RWPE2 (cell line): Measurements from ENCODE around the gene DGUOK.
A peak's percentile ranks its signal among the peaks of the same experiment; 100 is the strongest.

Source experiments
- ATAC-seq: fragments of 200-7000 bp; cut with Tn5 transposase; 3 replicates; pipeline ENCODE4 v1.9.1; 2021; ENCODE audit warnings: low read depth
- DNase-seq: peaks from one replicate; pipeline ENCODE4 v3.0.0-alpha.2; 2020; ENCODE audit warnings: low spot score
- H3K27ac ChIP-seq: fragments of 450-650 bp; 2 replicates; pipeline ENCODE4 v1.5.1; 2017; ENCODE audit warnings: mild to moderate bottlenecking; ENCODE audit not compliant: poor library complexity, severe bottlenecking
- H3K27me3 ChIP-seq: fragments of 250-450 bp; sonication (Bioruptor Pico); 2 replicates; pipeline ENCODE4 v1.5.1; 2021; ENCODE audit warnings: mild to moderate bottlenecking, moderate library complexity; ENCODE audit not compliant: insufficient read depth, poor library complexity, severe bottlenecking
- H3K36me3 ChIP-seq: fragments of 250-450 bp; sonication (Bioruptor Pico); 2 replicates; pipeline ENCODE4 v1.5.1; 2020; ENCODE audit warnings: low read depth, mild to moderate bottlenecking, moderate library complexity
- H3K4me1 ChIP-seq: fragments of 250-450 bp; sonication (Bioruptor Pico); 2 replicates; pipeline ENCODE4 v1.5.1; 2021; ENCODE audit warnings: mild to moderate bottlenecking, moderate library complexity; ENCODE audit not compliant: insufficient read depth, poor library complexity, severe bottlenecking
- H3K4me3 ChIP-seq: fragments of 250-450 bp; sonication (Bioruptor Pico); 2 replicates; pipeline ENCODE4 v1.5.1; 2021; ENCODE audit warnings: mild to moderate bottlenecking, moderate library complexity; ENCODE audit not compliant: severe bottlenecking
- H3K9me3 ChIP-seq: fragments of 250-450 bp; sonication (Bioruptor Pico); 2 replicates; pipeline ENCODE4 v1.5.1; 2021; ENCODE audit warnings: mild to moderate bottlenecking, moderate library complexity; ENCODE audit not compliant: severe bottlenecking
- TF ChIP-seq, protein P1 (sequence below): fragments of 450-650 bp; IDR thresholded peaks from one replicate; pipeline ENCODE4 v1.5.1; 2017; ENCODE audit warnings: mild to moderate bottlenecking, moderate library complexity; ENCODE audit not compliant: poor library complexity, severe bottlenecking

Gene DGUOK

DNA sequence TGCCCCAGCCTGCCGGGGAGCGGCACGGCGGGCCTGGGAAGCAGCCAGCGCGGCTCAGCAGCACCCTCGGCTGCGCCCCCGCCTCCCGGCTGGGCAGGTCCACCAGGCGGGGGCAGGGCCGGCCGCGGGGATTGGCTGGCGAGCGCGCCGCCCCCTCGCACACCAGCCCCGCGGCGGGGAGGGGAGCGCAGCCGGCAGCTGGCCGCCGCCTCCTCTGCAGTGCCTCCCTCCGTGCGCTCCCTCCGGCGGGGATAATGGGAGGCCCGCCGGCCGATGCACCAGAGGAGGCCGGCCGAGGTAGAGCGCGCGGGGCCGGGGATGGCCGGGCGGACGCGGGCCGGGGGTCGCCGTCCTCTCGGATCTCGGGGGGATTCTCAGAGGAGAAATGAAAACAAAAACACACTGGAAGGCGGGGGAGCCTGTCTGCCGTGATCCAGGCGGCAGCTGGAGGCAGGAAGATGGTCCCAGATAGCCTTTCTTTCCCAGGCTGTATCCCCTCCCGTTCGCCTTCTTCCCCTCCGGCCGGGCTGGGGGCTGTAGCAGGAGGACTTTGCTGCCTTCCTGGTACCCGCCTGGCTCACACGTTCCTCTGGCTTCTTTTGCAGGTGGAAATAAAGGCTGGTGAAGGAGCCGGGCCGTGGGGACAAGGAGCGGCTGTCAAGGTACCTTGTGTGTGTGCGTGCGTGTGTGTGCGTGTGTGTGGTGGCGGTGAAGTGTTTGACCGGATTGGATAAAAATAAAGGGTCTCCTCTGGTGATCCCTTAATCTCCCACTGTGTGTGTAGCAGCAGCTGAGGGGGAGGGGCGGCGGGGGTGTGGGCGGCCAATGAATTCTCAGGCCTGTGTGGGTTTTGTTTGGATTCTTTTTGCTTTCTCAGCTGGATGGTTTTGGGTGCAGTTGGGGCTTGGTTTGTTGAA is 76.1 kb downstream of the DGUOK start:
- Histone ChIP-seq H3K27me3 (no peaks in the 10 kb centered on the region), H3K36me3 (no peaks in the 10 kb centered on the region), H3K4me1 (peaks cover 20% of the 10 kb centered on the region), H3K27ac (no peak overlapping the region), H3K4me3 (peak overlapping the region; percentile 40), H3K9me3 (no peaks in the 10 kb centered on the region)
- no peak for DNase-seq
- peak; percentile 88 for ATAC-seq
- TF ChIP-seq, protein P1, sequence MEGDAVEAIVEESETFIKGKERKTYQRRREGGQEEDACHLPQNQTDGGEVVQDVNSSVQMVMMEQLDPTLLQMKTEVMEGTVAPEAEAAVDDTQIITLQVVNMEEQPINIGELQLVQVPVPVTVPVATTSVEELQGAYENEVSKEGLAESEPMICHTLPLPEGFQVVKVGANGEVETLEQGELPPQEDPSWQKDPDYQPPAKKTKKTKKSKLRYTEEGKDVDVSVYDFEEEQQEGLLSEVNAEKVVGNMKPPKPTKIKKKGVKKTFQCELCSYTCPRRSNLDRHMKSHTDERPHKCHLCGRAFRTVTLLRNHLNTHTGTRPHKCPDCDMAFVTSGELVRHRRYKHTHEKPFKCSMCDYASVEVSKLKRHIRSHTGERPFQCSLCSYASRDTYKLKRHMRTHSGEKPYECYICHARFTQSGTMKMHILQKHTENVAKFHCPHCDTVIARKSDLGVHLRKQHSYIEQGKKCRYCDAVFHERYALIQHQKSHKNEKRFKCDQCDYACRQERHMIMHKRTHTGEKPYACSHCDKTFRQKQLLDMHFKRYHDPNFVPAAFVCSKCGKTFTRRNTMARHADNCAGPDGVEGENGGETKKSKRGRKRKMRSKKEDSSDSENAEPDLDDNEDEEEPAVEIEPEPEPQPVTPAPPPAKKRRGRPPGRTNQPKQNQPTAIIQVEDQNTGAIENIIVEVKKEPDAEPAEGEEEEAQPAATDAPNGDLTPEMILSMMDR = peak; percentile 23

DNA sequence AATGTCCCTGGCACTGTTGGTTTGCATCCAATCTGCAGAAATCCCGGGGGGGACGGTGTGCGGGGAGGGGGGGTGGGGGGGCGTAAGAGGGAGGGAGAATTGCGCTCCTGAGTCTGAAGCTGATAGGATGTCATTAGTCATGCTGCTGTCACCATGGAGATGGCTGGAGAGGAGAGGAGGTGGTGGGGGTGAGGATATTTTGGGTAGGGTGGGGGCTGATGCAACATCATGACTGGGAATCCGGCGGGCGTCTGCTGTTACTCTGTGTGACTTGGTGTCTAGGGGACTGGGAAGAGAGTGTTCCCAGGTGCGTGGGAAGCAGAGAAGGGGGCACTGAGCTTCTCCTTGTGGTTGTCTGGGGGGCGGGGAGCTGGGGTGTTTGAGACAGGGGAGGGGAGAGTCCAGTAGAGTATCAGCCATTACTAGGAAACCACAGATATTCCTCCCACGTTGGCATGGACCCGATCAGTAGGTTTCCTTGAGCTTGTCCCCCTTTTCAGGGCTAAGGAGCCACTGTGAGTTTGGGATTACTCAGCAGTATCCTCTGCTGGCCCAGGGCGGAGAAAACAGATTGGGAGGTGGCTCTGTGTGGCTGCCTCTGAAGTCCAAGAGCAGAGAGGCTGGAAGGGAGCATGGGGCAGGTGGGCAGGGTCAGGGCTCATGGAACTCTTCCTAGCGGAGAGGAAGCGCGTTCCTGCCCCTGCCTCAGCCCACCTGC is 77.0 kb downstream of the DGUOK start:
- no peaks in the 10 kb centered on the region for H3K27me3 ChIP-seq
- H3K27ac ChIP-seq = no peak overlapping the region
- H3K4me1 ChIP-seq = peaks cover 29% of the 10 kb centered on the region
- H3K9me3 ChIP-seq = no peaks in the 10 kb centered on the region
- H3K4me3 ChIP-seq = no peak overlapping the region
- ATAC-seq = no peak
- TF ChIP-seq, protein P1 = no peak
- no peaks in the 10 kb centered on the region for H3K36me3 ChIP-seq
- no peak for DNase-seq

DNA sequence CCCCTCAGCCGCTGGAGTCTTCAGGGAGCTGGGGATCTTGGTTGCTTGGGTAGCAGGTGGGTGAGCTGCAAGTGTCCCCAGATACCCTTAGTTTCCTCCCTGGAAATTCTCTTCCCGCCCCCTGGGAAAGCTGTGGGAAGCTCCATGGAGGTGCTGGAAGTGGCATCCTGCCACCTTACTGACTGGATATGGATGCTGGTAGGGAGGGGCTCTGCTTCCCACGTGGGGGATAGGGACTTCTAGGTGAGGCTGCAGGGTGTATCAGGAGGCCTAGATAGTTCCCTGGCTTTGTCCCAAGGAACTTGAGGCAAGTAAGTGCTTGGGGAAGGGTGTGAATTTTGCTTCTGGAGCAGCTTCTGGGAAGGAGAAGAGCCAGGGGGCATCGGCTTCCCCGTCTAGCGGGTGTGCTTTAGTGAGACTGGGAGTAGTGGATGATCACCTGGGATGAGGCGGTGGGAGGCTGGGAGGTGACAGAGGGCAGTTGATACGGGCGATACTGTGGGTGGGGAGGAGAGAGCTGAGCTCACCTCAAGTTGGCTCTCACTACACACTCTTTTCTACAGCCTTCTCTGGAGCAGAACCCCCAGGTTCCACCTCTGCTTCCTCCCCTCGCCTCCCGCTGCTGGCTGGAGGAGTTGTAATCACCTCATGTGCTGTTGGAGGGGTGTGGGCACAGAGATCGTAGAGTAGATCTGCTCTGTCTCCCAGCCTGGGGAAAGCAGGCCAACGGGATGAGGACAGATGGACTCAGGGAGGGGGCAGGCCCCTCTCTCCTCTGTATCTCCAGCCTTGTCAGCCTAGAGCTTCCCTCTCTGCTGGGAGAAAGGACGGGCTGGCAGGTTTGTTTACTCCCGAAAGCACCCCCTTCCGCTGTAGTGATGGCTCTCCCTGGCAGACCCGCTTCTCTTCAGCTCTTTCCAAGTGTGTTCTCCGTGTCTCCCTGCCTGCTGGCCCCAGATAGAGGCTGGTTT is 77.8 kb downstream of the DGUOK start:
- no peaks in the 10 kb centered on the region for H3K36me3 ChIP-seq
- no peaks in the 10 kb centered on the region for H3K27me3 ChIP-seq
- TF ChIP-seq, protein P1 = no peak
- no peaks in the 10 kb centered on the region for H3K9me3 ChIP-seq
- DNase-seq = no peak
- H3K27ac ChIP-seq = no peak overlapping the region
- no peak for ATAC-seq
- H3K4me3 ChIP-seq = no peak overlapping the region
- peaks cover 37% of the 10 kb centered on the region for H3K4me1 ChIP-seq

DNA sequence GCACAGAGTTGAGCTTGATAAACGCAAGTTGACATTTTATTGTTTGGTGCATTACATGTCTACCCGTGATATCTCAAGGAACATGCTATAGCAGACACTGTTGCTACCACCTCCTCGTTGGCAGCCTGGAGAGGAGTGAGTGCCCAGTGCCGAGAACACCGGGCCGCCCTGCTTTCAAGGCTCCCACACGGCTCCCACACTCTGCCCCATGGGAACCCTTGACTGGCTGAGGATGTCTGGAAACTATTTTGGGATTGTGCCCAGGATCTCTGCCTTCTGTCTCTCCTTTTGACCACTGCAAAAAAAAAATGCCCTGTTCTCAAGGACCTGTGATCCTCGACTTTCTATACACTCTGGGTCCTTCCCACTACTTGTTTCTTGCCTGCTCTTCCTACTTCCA is 79.1 kb downstream of the DGUOK start:
- TF ChIP-seq, protein P1 = no peak
- ATAC-seq = no peak
- Histone ChIP-seq H3K27ac (no peak overlapping the region), H3K4me1 (peaks cover 43% of the 10 kb centered on the region), H3K36me3 (no peaks in the 10 kb centered on the region), H3K9me3 (no peaks in the 10 kb centered on the region), H3K27me3 (no peaks in the 10 kb centered on the region), H3K4me3 (no peak overlapping the region)
- no peak for DNase-seq
